HG02973 (cell line): ENCODE measurements around the gene PTPRU.

Source experiments
- ATAC-seq: cut with Tn5 transposase; IDR thresholded peaks from one replicate; pipeline ENCODE4 v1.9.1; 2021; ENCODE audit warnings: moderate library complexity; ENCODE audit not compliant: unreplicated experiment

Gene PTPRU

GRCh38 chr1:29329022-29329775 lies 92.9 kb downstream of the PTPRU start:
- ATAC-seq = no peak

- no peak for ATAC-seq
These were observed 93.8 kb downstream of the PTPRU start for GRCh38 chr1:29330089-29330488.

- no peak for ATAC-seq
These were observed 94.5 kb downstream of the PTPRU start for GRCh38 chr1:29330856-29331255.

GRCh38 chr1:29331309-29331708 lies 95.0 kb downstream of the PTPRU start:
- no peak for ATAC-seq

- no peak for ATAC-seq
These were observed 95.4 kb downstream of the PTPRU start for GRCh38 chr1:29331729-29332128.

- no peak for ATAC-seq
These were observed 95.9 kb downstream of the PTPRU start for GRCh38 chr1:29332204-29332603.

GRCh38 chr1:29333008-29333407 lies 96.7 kb downstream of the PTPRU start:
- ATAC-seq = no peak

GRCh38 chr1:29335573-29335972 lies 99.3 kb downstream of the PTPRU start:
- ATAC-seq = no peak

GRCh38 chr1:29338908-29339575 lies 102.7 kb downstream of the PTPRU start:
- ATAC-seq = no peak

- no peak for ATAC-seq
These were observed 105.6 kb downstream of the PTPRU start for GRCh38 chr1:29341936-29342335.

- no peak for ATAC-seq
These were observed 106.0 kb downstream of the PTPRU start for GRCh38 chr1:29342351-29342750.

- ATAC-seq = no peak
These were observed 106.7 kb downstream of the PTPRU start for GRCh38 chr1:29342983-29343382.

GRCh38 chr1:29343476-29343875 lies 107.2 kb downstream of the PTPRU start:
- ATAC-seq = no peak

- ATAC-seq = no peak
These were observed 107.6 kb downstream of the PTPRU start for GRCh38 chr1:29343908-29344307.

- ATAC-seq = no peak
These were observed 108.0 kb downstream of the PTPRU start for GRCh38 chr1:29344336-29344735.

- no peak for ATAC-seq
These were observed 110.3 kb downstream of the PTPRU start for GRCh38 chr1:29346576-29346975.

GRCh38 chr1:29349871-29350491 lies 113.7 kb downstream of the PTPRU start:
- ATAC-seq = no peak

- no peak for ATAC-seq
These were observed 116.5 kb downstream of the PTPRU start for GRCh38 chr1:29352719-29353420.

- ATAC-seq = no peak
These were observed 118.3 kb downstream of the PTPRU start for GRCh38 chr1:29354511-29355098.

- ATAC-seq = no peak
These were observed 119.1 kb downstream of the PTPRU start for GRCh38 chr1:29355375-29355774.

GRCh38 chr1:29356663-29357062 lies 120.3 kb downstream of the PTPRU start:
- no peak for ATAC-seq
